ENCODE results near the gene SLA2.

SLA2 gene

DNA sequence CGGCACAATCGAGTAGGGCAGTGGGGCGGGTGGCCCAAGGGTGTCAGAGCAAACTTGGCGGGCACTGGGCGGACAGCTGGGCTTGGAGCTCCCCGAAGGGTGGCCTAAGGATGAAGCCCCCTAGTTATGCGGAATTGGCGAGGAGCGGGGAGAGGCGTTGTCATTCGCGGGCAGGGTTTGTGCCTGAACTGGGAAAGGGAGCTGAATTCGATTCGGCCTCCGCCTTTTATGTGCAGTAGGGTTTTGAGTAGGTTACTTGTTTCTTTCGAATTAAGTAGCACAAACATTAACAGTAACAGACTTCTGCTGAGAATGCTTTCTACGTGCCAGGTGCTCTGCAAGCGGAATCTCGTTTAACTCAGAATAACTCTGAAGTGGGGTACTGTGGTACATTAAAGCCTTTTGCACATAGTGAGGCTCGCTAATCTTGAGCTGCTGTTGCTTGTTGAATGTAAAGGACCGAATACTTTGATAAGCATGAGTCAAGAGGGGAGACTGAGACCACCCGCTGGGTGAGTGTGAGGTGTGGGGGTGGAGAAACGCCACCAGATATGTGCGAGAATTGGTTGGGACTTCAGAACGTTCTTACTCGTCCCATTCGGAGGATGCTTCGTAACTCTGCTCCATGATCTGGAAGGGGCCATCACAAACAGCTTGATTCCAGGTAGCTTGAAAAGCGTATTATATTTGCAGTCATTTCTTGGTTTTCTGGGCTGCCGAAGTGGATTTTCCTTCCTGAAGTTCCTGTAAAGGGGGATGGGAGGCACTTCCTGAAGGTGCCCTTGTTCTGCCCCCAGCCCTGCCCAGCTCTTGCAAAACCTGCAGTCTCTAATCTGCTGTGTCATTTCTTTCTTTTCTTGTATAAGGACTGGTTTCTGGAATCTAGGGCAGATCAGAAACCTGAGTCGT lies 39.6 kb downstream of the SLA2 start:
- DNase-seq = peak; percentile 63

DNA sequence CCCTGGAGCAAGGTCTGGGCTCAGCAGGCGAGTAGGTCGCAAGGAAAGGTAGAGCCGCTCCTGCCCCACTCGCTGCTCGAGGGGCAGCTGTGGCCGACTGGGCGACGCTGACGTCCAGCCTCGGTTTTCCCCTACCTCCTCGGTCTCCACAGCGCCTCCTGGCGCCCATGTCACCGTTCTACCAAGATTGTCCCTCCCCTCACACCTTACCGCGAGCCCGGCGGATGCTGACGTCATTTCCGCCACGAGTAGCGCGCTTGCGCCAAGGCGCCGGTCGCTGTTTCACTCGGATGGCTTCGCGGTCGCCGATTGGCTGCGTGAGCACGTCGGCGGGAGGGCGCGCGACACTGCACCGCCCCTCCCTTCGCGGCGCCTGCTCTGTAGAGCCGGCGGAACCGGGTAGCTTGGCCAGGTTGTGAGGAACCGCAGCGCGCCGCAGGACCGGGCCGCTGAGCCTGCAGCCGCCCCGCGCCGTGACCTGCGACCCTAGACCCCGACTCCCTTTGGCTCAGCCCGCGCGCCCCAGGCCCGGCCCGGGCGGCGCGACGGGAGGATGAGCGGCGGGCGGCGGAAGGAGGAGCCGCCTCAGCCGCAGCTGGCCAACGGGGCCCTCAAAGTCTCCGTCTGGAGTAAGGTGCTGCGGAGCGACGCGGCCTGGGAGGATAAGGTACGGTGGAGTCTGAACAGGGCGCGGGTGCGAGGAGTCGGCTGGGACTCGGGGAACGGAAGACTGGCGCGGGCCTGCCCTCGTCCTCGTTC lies 40.4 kb downstream of the SLA2 start, which contains the start of gene RAB5IF:
TSS of gene RAB5IF (plus strand) at position 381 of the 759 bp plus-strand sequence. CDS start at position 554, 173 bp downstream.
- peak; percentile 99 for DNase-seq

DNA sequence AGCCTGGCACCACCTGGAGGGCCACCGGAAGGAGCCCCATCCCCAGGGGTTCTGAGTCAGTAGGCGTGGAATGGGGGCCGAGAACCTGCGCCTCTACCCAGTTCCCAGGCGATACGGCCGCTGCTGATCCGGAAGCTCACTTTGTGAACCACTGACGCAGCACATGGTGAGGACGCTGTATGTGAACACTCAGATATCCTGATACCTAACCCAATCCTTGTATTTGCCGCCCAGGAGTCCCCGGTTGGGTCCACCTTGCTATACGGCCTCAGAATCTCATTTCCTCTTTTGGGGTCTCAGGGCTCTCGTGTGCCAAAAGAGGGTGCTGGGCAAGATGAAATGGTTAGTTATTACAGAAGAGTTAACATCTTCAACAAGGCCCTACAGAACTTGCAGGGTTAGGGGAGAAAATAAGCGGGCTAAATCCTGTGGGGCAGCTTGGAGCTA lies 41.0 kb downstream of the SLA2 start:
- DNase-seq = peak; percentile 90

GRCh38 chr20:36601540-36601939 lies 44.5 kb downstream of the SLA2 start:
- DNase-seq = no peak

GRCh38 chr20:36599912-36600345 lies 46.1 kb downstream of the SLA2 start:
- no peak for DNase-seq

DNA sequence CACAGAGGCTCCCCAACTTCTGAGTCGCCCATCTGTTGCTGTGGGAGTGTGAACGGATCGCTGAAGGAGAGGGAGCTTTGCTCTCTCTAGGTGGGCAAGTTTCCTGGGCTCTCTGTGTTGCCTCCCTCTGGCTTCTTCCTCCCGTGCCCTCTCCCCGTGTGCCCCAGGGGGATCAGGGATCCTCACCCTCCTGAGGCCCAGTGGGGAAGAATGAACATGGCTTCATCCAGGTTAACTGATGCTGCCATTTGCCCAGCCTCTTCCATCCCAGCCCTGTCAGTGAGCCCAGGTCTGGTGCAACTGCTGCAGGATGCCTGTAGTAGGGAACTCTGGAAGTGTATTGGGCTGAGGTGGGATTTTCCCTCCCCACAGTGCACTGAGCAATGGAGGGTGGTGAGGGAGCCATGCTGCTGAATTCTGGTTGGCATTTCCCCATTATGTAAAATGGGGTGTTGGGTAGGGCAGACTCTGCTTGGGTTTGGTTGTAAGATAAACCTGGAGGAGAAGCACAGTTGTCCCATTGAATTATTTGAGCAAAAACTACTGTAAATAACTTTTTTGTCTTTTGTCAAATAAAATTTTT lies 52.6 kb downstream of the SLA2 start:
- no peak for DNase-seq

DNA sequence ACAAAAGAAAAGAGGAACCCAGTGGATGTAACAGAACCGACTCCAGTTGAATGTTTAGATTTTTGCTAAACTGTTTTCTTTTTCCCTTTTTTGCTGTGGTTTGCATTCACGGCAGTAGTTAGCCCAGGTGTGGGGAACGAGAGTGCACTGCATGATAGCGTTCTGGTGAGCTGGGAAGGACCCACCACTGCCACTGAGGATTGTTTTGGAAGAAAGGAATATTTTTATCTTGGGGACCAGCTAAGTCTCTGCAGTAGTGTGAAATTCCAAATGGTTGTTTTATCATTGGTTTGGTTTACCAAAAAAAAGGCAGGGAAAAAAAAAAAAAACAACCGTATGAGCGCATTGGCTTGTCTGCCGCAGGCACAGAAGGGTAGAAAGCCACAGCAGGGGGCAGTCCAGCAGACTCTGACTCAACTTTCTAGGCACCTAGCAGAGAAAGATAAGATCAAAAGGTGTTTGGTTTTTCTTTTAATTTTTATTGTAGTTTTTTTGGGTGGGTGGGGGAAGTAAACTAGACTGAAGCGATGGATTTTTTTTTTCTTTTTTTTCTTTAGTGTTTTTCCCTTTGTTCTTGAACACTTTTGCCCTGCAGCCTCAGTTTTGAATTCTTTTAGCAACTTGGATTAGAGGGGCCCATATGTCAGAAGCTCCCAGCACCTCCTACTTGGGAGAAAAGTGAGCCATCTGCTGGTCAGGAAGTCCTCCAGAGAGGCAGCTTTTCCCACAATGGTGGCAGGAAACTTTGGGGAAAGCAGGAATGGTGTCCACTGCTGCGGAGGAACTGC lies 53.9 kb downstream of the SLA2 start:
- DNase-seq = no peak

- no peak for DNase-seq
Observed at GRCh38 chr20:36591281-36591680, 54.7 kb downstream of the SLA2 start.

DNA sequence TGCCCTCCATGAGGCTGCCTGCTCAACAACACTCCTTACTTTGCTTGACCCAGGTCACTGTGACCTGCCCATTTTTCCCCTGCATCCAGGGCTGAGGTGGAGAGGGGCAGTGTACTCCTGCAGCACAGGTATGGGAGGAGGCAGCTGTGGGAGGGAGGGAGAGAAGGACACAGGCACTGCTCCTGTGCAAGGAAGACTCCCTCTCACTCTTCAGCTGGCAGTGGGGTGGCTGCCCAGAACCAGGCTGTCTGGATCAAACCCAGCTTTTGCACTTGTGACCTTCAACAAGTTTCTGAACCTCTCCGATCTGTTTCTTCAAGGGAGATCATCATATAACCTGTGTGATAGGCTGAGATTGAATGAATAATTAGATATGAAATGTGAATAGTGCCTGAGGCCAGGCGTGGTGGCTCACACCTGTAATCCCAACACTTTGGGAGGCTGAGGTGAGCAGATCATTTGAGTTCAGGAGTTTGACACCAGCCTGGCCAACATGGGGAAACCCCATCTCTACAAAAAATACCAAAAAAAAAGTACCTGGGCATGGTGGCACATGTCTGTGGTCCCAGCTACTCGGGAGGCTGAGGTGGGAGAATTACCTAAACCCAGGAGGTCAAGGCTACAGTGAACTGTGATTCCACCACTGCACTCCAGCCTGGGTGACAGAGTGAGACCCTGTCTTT lies 58.5 kb downstream of the SLA2 start:
- no peak for DNase-seq

DNA sequence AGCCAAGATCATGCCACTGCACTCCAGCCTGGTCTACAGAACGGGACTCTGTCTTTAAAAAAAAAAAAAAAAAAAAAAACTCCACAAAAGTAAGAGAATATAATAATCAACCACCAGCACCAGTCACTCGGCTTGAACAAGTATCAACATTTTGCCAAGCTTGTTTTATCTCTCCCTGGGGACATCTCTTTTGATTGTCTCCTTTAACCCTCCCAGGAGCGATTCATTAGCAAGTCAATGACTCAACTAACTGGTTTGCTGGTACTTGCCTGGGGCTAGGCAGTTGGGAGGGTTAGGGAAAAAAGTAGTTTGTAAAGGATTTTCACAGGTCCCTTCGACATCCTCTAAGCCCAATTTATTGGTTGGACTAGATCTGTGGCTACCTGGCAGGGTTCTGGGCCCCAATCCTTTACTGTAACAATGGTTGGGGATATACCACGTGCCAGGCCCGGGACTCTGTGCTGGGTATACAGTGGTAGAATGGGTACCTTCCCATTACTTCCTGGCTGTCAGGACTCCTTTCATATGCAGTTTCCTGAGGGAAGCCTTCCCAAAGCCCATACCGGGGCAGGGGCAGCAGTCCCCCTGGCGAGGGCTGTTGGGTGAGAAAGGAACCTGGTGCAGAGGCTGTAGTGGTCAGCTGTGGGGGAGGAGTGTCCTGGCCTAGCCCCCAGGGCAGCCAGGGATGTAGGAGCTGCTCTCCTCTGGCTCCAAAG lies 60.4 kb downstream of the SLA2 start:
- DNase-seq = no peak

DNA sequence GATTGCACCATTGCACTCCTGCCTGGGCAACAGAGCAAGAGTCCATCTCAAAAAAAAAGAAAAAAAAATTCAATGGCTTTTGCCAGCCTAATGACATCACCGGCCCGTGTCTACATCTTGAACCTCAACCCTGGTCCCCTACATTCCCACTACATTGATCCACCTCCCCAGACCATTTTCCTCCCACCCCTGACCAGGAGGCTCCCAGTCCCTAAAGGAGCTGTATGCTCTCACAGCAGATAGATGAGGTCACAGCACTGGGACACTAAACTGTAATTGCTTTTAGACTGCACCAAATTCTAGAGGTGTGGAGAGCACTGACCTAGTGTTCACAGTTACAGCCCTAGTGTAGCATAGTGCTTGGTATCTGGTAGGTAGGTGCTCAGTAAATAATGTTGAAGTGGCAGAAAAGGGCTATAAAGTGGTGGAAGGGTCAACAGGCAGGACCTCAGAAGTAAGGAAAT lies 61.9 kb downstream of the SLA2 start:
- DNase-seq = no peak

- DNase-seq = no peak
Observed at GRCh38 chr20:36582821-36583220, 63.2 kb downstream of the SLA2 start.

DNA sequence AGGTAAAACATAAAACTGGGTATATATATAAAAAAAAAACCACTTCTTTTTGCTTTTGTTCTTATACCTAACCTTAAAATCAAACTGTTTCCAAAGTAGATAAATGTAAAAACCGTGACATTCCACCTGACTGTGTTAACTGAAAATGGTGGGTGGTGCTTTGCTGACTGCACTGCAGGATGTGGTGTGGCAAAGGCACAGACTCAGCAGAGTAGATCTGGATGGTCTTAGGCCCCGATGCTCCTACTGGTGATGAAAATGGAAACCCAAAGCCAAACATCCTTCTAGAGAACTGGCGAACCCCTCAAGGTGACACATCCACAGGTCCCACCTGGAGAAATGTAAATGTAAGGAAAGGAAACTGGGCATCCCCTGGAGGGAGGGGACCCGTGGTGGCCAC lies 63.7 kb downstream of the SLA2 start:
- DNase-seq = no peak

DNA sequence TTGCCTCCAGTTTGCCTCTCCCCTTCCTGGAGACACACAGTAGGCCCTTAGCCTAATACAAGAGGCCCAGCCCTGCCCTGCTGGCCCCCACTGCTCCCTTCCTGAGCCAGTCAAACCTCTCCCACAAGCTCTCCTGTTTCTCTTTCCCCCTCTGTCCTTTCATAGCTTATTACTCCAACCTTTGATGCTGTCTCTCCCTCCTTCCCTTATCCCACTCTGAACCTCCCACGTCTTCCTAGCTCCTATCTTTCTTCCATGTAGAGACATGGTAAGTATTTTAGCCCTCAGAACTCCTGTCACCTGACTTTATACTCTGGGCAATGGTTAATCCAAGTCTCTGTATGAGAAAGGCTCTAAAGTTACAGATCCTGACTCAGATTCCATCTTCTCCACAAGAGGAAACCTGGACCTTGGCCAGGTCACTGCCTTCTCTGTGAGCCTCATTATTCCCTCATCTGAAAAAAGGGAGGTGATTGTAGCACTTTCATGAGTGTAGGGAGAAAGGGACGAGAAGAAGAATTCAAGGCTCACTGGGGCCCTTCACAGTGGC lies 65.9 kb downstream of the SLA2 start:
- DNase-seq = no peak

DNA sequence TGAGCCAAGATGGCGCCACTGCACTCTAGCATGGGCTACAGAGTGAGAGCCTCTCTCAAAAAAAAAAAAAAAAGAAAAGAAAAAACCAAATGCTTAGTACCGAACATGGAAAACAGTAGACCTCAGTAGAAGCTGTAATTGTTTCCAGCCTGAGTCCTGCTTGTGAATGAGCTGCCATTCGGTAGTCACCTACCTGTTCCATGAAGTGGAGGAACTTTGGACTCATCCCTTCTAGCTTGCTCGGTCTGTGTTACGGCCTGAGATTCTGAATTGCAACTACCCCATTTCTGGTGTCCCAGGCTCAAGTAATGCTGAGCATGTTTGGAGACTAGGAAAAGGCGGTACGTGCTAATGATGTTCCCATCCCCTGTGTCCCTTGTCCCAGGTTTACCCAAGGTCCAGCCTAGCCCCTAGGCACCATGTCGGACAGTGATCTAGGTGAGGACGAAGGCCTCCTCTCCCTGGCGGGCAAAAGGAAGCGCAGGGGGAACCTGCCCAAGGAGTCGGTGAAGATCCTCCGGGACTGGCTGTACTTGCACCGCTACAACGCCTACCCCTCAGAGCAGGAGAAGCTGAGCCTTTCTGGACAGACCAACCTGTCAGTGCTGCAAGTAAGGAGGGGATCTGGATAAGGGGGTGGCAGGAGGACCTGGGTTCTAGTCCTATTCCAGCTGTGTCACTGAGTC lies 67.5 kb downstream of the SLA2 start:
- DNase-seq = no peak

- DNase-seq = no peak
Observed at GRCh38 chr20:36576081-36576445, 69.9 kb downstream of the SLA2 start.

- peak; percentile 59 for DNase-seq
Observed at GRCh38 chr20:36574366-36575135, 71.4 kb downstream of the SLA2 start.

DNA sequence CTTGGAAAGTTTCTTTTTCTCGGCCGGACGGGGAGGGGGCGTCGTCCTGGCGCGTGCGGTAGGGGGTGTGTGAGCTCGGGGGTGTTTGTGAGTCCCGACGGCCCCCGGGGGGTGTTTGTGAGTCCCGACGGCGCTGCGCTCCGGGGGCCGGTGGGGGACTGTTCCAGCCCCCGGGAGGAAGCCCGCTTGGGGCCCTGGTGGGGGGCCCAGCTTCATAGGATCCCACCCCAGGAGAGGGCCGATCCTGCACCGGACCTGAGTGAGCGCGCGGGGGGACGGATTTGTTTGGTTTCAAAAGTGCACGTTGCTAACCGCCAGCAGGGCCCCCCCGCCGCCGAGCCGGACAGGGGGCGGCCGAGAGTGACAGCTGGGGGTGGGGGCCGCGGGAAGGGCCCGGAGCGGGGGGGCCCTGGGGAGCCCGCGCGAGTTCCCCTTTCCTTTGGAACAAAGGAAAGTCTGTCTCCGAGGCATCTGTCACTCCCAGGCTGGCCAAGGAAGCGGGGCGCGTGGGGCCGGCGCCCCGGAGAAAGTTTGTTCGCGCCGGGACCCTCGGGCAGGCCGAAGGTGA lies 72.1 kb downstream of the SLA2 start:
- peak; percentile 31 for DNase-seq
